ENCODE measurements around the gene WNK2.

The WNK2 gene

GRCh38 chr9:93252116-93252780, 68.3 kb downstream of the WNK2 start (continued):
- TF ChIP-seq ZBTB10 (tag by site-specific recombination; IDR thresholded peaks at IDR 0.05), result no peak
- TF ChIP-seq ZNF335 (tag by site-specific recombination; conservative IDR thresholded peaks at IDR 0.05), result no peak
- TF ChIP-seq REST (tag by site-specific recombination; IDR thresholded peaks at IDR 0.05), result no peak
- no peak for TF ChIP-seq ZNF571 (tag by site-specific recombination; IDR thresholded peaks at IDR 0.05)
- no peak for TF ChIP-seq ZNF426 (tag by site-specific recombination; IDR thresholded peaks at IDR 0.05)
- no peak for TF ChIP-seq IKZF3 (tag by site-specific recombination; IDR thresholded peaks at IDR 0.05)
- TF ChIP-seq BCL11A (tag by site-specific recombination; IDR thresholded peaks at IDR 0.05; ENCODE audit: low read depth), result no peak
- no peak for TF ChIP-seq ZNF600 (tag by site-specific recombination; IDR thresholded peaks at IDR 0.05)
- TF ChIP-seq SCRT1 (tag by site-specific recombination; IDR thresholded peaks at IDR 0.05; ENCODE audit: borderline replicate concordance), result no peak
- TF ChIP-seq ZNF18 (tag by site-specific recombination; IDR thresholded peaks at IDR 0.05), result no peak
- TF ChIP-seq ZNF121 (tag by site-specific recombination; IDR thresholded peaks at IDR 0.05), result no peak
- TF ChIP-seq HOXD13 (CRISPR knock-in tag; IDR thresholded peaks at IDR 0.05; ENCODE audit: borderline replicate concordance), result no peak
- no peak for TF ChIP-seq ZNF266 (tag by site-specific recombination; IDR thresholded peaks at IDR 0.05; ENCODE audit: low read depth)

- CTCF ChIA-PET, result interaction anchor here (0.5 kb wide), 1 partner anchor 100 kb away, joined by 3 read pairs; no protein-coding TSS in a partner anchor
- Histone ChIP-seq H3K27ac (ENCODE audit: extremely low read depth, low read depth, low read length) (no peak overlapping the region), H3K4me3 (ENCODE audit: low read depth, low read length) (no peak overlapping the region), H3K4me1 (ENCODE audit: control insufficient read depth, insufficient read depth, low read length) (no peaks in the 10 kb centered on the region), H3K9me3 (ENCODE audit: control insufficient read depth, insufficient read depth, low read depth, low read length) (no peaks in the 10 kb centered on the region), H3K36me3 (ENCODE audit: control insufficient read depth in 2 of 2, insufficient read depth in 1 of 2, low read length in 2 of 2) (peaks cover 0 to 13% of the 10 kb centered on the region in 2 experiments; a peak in 1 of 3 replicates)
- POLR2A ChIA-PET, result no interaction called here
- TF ChIP-seq SCRT2 (tag by site-specific recombination; IDR thresholded peaks at IDR 0.05) (no peak), ZBTB17 (tag by site-specific recombination; IDR thresholded peaks at IDR 0.05) (no peak), OSR2 (tag by site-specific recombination; IDR thresholded peaks at IDR 0.05) (no peak)
These were observed 69.0 kb downstream of the WNK2 start for GRCh38 chr9:93252781-93253530.

All from HEK293 (cell line).